ENCODE results near the gene DPYSL5.

Gene DPYSL5

DNA sequence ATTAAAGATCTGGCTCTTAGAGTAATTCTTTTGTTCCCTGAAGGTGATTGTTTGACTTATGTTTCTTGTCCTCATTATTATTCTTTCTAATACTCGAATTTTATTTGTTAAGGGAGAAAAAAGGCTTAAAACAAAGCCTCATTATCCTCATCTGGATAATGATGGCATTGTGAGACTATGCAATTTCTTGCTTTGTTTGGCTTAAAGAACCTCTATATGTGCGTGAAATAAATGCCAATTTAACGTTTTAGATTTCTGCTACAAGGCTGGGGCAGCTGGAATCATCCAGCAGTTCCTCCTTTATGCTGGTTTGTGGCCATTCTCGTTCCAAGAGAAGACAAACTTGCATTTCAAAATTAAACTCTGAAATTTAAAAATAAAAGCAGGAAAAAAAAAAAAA is 4.9 kb upstream of the DPYSL5 start:
- in situ Hi-C loops (cut with HindIII; ENCODE audit: low sequenced_read_pairs) = no loop called here
- no peak for DNase-seq (ENCODE audit: low read depth, low spot score)
- TF ChIP-seq, protein P1, sequence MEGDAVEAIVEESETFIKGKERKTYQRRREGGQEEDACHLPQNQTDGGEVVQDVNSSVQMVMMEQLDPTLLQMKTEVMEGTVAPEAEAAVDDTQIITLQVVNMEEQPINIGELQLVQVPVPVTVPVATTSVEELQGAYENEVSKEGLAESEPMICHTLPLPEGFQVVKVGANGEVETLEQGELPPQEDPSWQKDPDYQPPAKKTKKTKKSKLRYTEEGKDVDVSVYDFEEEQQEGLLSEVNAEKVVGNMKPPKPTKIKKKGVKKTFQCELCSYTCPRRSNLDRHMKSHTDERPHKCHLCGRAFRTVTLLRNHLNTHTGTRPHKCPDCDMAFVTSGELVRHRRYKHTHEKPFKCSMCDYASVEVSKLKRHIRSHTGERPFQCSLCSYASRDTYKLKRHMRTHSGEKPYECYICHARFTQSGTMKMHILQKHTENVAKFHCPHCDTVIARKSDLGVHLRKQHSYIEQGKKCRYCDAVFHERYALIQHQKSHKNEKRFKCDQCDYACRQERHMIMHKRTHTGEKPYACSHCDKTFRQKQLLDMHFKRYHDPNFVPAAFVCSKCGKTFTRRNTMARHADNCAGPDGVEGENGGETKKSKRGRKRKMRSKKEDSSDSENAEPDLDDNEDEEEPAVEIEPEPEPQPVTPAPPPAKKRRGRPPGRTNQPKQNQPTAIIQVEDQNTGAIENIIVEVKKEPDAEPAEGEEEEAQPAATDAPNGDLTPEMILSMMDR (IDR thresholded peaks at IDR 0.05; ENCODE audit: low read depth, low read length) = no peak
- no peak overlapping the region for H3K4me3 ChIP-seq (ENCODE audit: low read depth, low read length)

DNA sequence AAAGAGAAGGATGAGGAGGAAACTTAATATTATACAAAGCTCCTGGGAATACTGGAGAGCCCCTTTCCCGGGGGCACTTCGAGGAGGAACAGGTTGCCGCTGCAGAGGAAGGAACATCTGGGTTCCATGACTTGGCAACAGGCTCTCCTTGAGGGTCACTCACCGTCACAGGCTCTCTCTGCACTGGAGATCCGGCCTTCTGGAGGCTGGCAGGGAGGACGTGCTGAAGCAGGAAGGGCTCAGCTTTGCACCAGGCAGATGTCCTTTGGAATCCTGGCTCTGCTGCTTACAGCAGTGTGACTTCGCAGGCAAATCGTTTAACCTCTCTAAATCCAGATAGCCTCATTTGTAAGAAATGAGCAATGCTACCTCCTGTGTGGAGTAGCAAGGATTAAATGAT is 2.9 kb upstream of the DPYSL5 start:
- no peak for DNase-seq (ENCODE audit: low read depth, low spot score)
- TF ChIP-seq, protein P1 (IDR thresholded peaks at IDR 0.05; ENCODE audit: low read depth, low read length) = no peak
- in situ Hi-C loops (cut with HindIII; ENCODE audit: low sequenced_read_pairs) = no loop called here
- no peak overlapping the region for H3K4me3 ChIP-seq (ENCODE audit: low read depth, low read length)

DNA sequence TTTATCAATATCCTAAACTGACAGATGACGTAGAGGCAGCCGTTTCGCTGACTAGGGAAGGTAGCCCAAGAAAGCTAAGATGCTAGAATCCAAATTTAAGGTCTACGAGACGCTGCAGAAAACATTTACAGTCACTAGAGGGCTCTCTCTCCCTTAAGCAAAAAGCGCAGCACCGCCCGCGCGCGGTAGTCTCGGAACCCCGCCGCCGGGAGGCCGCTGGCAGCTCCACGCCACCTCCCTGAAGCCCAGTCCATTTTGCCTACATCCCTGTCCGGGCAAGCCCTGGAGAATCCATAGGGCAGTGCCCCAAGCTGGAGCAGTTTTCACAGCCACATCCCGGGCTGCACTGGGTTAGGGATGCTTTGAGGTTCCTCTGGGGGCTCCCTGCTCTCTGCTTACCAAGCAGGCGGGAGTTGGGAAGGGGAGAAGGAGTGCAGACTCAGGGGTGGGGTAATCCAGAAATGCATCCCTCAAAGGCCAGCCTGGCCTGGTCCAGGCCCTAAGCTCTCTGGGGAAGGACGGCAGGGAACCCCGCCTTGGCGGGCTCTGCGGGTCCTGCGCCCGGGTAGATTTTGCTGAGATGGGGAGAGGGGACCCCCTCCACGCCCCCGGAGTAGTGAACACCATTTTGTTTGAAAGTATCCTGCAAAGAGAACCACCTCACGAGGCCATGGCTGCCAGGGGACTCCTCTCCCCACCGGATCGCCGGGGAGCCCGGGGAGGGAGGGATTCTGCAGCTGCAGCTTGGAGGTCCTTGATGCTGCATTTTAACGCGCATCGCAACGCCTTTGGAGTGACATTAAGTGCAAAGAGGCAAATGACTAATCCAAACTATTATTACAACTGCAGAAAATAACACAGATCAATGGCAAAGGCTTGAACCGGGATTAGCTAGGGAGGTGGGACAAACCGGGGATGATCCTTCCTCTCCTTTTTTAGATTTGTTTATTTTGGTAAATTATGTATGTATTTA is 1.3 kb upstream of the DPYSL5 start:
- TF ChIP-seq, protein P1 (IDR thresholded peaks at IDR 0.05; ENCODE audit: low read depth, low read length) = peak; percentile 76
- H3K4me3 ChIP-seq (ENCODE audit: low read depth, low read length) = no peak overlapping the region
- peak; percentile 68 for DNase-seq (ENCODE audit: low read depth, low spot score)
- in situ Hi-C loops (cut with HindIII; ENCODE audit: low sequenced_read_pairs) = no loop called here

DNA sequence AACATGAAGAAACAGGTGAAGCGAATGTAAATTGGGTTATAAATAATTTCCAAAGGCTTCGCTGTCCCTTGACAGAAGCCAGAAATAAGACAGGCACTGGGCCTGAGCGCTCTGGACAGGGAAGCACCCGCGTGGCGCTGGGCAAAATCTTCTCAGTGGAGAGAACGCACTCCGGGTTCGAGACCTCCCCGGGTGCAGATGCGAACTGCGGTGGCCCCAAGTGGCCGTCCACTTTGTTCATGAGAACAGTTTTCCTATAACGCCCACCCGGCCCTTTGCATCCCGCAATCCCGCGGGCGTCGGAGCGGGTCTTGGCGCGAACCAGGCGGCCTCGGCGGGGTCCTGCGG is 651 bp upstream of the DPYSL5 start:
- no peak for DNase-seq (ENCODE audit: low read depth, low spot score)
- H3K4me3 ChIP-seq (ENCODE audit: low read depth, low read length) = no peak overlapping the region
- TF ChIP-seq, protein P1 (IDR thresholded peaks at IDR 0.05; ENCODE audit: low read depth, low read length) = no peak
- in situ Hi-C loops (cut with HindIII; ENCODE audit: low sequenced_read_pairs) = no loop called here

DNA sequence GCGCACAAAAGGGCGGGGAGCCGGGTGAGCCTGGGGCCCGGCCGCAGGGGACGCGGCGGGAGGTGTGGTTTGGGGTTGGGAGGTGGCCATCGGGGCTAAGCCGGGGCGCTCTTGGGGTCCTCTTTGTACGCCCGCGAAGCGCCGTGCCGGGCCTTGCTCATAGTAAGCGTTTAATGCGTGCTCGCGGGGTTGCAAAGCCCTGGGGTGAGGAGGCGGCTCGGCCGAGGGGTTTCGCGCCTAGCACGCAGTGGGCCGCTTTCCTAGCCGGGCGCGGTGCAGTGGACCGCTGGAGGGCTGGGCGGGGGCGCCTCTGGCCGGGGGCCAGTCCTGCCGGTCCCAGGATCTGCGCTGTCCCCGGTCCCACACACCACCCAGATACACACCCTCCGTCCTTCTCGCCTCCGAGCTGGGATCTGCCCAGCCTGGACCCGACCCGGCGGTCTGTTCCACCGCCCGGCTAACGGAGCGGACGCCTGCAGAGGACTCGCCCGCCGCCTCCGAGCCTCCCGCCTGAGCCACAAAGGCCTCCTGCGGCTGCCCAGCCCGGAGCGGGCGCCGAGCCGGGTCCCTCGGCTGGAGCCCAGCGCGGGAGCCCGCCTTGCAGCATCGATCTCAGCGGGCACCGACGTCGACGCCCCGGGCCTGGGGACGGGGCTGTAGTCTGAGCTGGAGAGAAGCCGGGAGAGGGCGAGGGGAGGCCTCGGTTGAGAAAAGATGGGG is 564 bp downstream of the DPYSL5 start:
- in situ Hi-C loops (cut with HindIII; ENCODE audit: low sequenced_read_pairs) = no loop called here
- no peak for DNase-seq (ENCODE audit: low read depth, low spot score)
- TF ChIP-seq, protein P1 (IDR thresholded peaks at IDR 0.05; ENCODE audit: low read depth, low read length) = no peak
- no peak overlapping the region for H3K4me3 ChIP-seq (ENCODE audit: low read depth, low read length)

DNA sequence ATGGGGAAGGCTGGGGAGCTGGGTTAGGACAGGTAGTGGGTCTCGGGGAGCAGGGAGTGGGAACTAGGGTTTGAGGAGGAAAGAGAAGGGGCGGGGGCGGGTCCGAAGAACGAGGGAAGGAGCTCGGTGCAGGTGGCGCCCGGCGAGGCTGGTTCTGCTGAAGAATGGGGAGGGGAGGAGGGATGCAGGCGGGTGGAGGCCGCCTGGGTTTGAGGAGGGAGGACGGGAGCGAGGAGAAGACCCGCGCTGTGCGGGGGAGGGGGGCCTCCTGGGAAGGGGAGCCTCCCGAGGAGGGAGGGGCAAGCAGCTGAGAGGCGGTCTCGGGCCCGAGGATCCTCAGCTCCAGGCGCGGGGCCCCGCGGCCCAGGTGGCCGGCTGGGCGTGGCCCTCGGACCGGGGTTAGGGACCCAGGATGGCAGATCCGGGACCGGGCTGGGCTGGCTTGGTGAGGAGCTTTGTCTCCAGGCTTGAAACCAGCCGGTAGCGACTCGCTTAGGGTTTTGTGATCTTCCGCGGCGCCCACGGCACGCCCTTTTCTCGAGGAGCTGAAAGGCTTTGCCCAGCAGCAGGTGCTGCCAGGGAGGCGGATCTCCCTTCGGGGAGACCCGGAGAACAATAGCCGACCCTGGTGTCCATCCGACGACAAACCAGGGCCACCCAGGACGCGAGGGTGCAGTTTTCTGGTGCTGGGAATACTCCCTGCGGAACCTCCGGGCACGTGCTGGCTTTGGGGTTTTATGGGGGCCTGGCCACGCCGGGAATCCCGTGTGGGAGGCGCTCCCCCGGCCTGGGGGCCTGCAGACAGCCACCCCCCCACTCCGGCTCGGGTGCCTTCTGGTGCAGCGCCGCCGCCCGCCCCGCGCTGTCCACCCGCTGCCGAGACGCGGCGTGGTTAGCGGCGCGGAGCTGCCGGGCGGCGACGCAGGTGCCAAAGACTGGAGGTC is 1.4 kb downstream of the DPYSL5 start:
- no peak overlapping the region for H3K4me3 ChIP-seq (ENCODE audit: low read depth, low read length)
- no peak for DNase-seq (ENCODE audit: low read depth, low spot score)

More for the DNA sequence above, 1.4 kb downstream of the DPYSL5 start:
- in situ Hi-C loops (cut with HindIII; ENCODE audit: low sequenced_read_pairs) = no loop called here
- TF ChIP-seq, protein P1 (IDR thresholded peaks at IDR 0.05; ENCODE audit: low read depth, low read length) = no peak

All from astrocyte of the spinal cord (primary cell).